COLO668 (cell line): ENCODE measurements around the gene CETP.
"Not testable (repeated sequence)": the region's sequence is repeated elsewhere in the genome, so short reads cannot be mapped to it uniquely, and the experiment has no call there.

Experiments used
- DNase-seq: peaks from one replicate; lab custom pipeline; 2025; ENCODE audit not compliant: unreplicated experiment; lab: John Stamatoyannopoulos, UW

CETP gene

DNA sequence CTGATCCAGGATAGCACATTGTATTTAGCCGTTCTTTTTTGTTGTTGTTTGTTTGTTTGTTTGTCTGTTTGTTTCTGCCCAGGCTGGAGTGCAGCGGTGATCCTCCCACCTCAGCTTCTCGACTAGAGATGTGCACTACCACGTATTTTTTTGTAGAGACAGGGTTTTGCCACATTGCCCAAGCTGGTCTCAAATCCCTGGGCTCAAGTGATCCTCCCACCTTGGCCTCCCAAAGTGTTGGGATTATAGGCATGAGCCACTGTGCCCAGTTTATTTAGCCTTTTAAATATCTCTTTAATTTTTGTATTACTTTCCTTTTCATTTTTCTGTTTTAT lies 18.4 kb downstream of the CETP start:
- no peak for DNase-seq

DNA sequence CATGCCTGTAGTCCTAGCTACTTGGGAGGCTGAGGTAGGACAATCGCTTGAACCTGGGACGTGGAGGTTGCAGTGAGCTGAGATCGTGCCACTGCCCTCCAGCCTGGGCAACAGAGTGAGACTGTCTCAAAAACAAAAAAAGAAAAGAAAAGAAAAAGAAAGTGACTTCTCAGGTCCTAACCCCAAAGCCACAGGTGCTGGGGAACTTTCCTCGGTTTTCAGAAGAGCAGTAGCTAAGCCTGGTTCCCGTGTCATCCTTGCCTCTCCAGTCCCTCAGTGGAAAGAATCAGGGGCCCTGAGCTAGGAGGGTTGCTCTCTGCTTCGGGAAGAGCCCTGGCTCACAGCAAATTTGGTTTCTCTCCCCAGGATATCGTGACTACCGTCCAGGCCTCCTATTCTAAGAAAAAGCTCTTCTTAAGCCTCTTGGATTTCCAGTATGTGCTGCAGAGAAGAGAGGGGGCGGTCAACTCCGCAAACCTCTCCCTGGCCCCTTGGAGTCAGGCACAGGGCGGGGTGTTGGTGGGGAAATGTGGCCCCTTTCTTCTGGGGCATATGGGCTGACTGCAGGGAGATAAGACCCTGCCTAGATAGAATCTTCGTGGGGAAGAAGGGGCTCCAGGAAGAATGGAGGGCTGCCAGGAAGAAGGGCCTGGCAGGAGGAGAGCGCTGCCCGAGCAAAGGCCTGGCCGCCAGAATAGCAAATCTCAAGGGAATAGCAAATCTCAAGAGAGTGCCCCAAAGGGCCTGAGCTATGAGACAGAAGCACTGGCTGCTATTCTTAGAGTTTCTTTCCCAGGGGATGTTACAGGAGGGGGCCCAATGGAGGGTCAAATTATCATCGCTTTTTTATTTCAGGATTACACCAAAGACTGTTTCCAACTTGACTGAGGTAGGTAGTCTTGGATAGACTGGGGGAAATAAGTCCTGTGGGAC lies 19.3 kb downstream of the CETP start:
- no peak for DNase-seq

DNA sequence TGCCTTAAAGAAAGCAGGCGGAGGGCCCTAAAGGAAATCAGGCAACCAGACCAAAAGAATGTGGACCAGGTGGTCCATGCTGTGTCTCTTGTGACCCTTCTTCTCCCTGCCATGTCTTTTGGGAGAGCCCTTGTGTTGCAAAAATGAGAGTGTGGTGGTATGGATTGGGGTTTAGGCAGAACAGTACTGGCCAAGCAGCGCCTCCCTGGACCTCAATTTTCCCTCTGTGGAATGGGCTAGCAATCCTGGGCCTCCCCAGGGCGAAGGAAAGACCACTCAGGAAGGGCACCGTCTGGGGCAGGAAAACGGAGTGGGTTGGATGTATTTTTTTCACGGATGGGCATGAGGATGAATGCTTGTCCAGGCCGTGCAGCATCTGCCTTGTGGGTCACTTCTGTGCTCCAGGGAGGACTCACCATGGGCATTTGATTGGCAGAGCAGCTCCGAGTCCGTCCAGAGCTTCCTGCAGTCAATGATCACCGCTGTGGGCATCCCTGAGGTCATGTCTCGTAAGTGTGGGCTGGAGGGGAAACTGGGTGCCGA lies 20.1 kb downstream of the CETP start:
- no peak for DNase-seq

- DNase-seq: no peak
Measured at GRCh38 chr16:56982695-56983094, 20.9 kb downstream of the CETP start.

GRCh38 chr16:56983211-56983751 lies 21.5 kb downstream of the CETP start:
- DNase-seq: peak; percentile 45

- DNase-seq: no peak
Measured at GRCh38 chr16:56984639-56985038, 22.9 kb downstream of the CETP start.

GRCh38 chr16:56985288-56985961 lies 23.7 kb downstream of the CETP start:
- no peak for DNase-seq

DNA sequence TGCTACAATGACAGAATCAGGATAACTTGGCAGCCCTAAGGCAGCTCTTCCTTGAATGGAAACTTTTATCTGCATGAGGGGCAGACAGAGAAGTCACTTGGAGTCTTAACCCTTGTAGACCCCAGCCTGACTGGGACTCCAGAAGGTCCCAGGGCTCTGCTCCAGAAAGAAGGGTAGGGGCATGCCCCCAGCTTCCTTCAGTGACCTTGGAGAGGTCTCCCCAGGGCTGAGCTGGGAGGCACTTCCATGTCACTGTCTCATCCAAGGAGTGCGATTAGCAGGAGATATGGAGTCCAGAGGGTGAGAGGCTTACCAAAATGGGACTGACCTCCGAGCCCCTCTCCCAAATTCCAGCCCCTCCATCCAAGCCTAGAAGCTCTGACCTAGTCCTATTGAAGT lies 24.2 kb downstream of the CETP start:
- DNase-seq: no peak

DNA sequence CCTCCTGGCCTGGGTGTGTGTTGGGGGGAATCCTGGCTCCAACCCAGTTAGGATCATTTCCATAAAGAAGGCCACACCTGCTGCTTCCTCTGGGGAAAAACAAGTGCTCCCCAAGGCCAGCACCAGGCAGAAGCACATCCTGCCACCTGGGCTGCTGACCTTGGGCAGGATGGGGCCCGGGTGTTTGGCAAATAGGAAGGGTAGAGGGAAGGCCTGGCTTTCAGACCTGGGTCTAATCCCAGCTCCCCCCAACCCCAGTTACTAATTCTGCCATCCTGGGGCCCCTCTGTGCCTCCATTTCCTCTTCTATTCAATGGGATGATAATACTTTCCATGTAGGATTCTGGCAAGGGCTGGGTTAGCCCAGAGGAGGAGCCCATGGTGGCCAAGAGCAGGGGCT lies 24.6 kb downstream of the CETP start:
- DNase-seq: peak; percentile 26

DNA sequence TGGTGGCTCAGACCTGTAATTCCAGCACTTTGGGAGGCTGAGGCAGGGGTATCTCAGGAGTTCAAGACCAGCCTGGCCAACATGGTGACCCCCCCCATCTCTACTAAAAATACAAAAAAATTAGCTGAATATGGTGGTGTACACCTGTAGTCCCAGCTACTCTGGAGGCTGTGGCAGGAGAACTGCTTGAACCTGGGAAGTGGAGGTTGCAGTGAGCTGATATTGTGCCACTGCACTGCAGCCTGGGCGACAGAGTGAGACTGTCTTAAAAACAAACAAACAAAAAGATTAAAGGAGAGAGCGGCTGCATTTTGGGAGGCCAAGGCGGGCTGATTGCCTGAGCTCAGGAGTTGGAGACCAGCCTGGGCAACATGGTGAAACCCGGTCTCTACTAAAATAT lies 25.2 kb downstream of the CETP start:
- not testable (repeated sequence) for DNase-seq

GRCh38 chr16:56987692-56988091 lies 25.9 kb downstream of the CETP start:
- DNase-seq: no peak

DNA sequence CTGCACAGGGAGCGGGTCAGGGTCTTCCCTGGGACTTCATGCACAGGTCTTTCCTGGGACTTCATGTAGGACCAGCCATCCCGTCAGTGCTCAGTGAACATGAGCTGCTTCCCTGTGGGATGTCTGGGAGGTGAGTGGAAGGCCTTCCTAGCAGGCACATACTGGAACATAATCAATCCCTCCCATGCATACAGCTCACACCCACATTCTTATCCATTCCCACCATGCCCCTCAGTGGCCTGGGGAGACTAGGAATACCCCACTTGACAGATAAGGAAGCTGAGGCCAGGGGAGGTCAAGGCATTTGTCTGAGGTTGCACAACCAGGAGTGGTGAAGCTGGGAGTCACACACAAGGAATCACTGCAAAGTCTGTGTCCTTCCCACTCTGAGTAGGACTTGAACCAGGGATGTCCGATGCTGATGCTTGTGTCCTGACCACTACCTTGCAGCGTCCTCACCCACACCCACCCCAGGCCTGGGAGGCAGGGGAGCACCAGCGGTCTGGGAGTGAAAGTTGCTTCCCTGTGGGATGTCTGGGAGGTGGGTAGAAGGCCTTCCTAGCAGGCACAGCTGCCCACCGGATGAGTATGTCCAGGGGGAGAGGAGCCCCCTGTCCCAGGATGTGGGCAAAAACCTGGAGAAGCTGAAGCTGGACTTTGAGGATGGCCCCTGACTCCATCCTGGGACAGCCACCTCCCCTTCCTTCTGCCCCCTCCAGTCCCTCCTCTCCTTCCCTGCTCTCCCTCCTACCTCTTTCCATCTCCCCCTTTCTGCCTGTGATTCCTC lies 26.6 kb downstream of the CETP start:
- no peak for DNase-seq

GRCh38 chr16:56988948-56989945 lies 27.5 kb downstream of the CETP start, which contains the start of gene NLRC5:
Gene NLRC5 (plus strand): TSS chr16:56989557. CDS start chr16:57020713, 31,156 bp downstream.
- peak; percentile 84 for DNase-seq

- no peak for DNase-seq
Measured at GRCh38 chr16:56989988-56990387, 28.2 kb downstream of the CETP start.

GRCh38 chr16:56990407-56991286 lies 28.9 kb downstream of the CETP start:
- DNase-seq: no peak

DNA sequence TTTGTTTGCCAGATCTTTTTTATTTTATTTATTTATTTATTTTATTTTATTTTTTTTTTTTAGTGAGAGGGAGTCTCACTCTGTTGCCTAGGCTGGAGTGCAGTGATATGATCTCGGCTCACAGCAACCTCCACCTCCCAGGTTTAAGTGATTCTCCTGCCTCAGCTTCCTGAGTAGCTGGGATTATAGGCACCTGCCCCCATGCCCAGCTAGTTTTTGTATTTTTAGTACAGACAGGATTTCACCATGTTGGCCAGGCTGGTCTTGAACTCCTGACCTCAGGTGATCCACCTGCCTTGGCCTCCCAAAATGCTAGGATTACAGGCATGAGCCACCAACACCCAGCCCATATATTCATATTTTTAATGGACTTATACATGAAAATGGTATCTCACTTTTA lies 30.7 kb downstream of the CETP start:
- not testable (repeated sequence) for DNase-seq

GRCh38 chr16:56993204-56993603 lies 31.5 kb downstream of the CETP start:
- DNase-seq: no peak

- no peak for DNase-seq
Measured at GRCh38 chr16:56994311-56994710, 32.6 kb downstream of the CETP start.
